ENCODE results near the gene DCHS2.

The DCHS2 gene

GRCh38 chr4:154450966-154451365 lies 40.6 kb downstream of the DCHS2 start:
- H3K4me1 ChIP-seq (ENCODE audit: insufficient read depth, low read length) = no peaks in the 10 kb centered on the region
- no peaks in the 10 kb centered on the region for H3K36me3 ChIP-seq (ENCODE audit: insufficient read depth, low read length)
- no peak overlapping the region for H3K9ac ChIP-seq (ENCODE audit: low read depth, low read length)
- no peaks in the 10 kb centered on the region for H3K9me3 ChIP-seq (ENCODE audit: control insufficient read depth, insufficient read depth, low read length)

GRCh38 chr4:154444958-154445357 lies 46.6 kb downstream of the DCHS2 start:
- H3K9ac ChIP-seq (ENCODE audit: low read depth, low read length) = no peak overlapping the region
- H3K9me3 ChIP-seq (ENCODE audit: control insufficient read depth, insufficient read depth, low read length) = no peaks in the 10 kb centered on the region
- H3K4me1 ChIP-seq (ENCODE audit: insufficient read depth, low read length) = no peaks in the 10 kb centered on the region
- H3K36me3 ChIP-seq (ENCODE audit: insufficient read depth, low read length) = no peaks in the 10 kb centered on the region

GRCh38 chr4:154441982-154442381 lies 49.6 kb downstream of the DCHS2 start:
- H3K9ac ChIP-seq (ENCODE audit: low read depth, low read length) = no peak overlapping the region
- H3K4me1 ChIP-seq (ENCODE audit: insufficient read depth, low read length) = no peaks in the 10 kb centered on the region
- no peaks in the 10 kb centered on the region for H3K36me3 ChIP-seq (ENCODE audit: insufficient read depth, low read length)
- no peaks in the 10 kb centered on the region for H3K9me3 ChIP-seq (ENCODE audit: control insufficient read depth, insufficient read depth, low read length)

GRCh38 chr4:154441124-154441523 lies 50.5 kb downstream of the DCHS2 start:
- no peaks in the 10 kb centered on the region for H3K36me3 ChIP-seq (ENCODE audit: insufficient read depth, low read length)
- no peaks in the 10 kb centered on the region for H3K4me1 ChIP-seq (ENCODE audit: insufficient read depth, low read length)
- H3K9me3 ChIP-seq (ENCODE audit: control insufficient read depth, insufficient read depth, low read length) = no peaks in the 10 kb centered on the region
- H3K9ac ChIP-seq (ENCODE audit: low read depth, low read length) = no peak overlapping the region

GRCh38 chr4:154439224-154439623 lies 52.4 kb downstream of the DCHS2 start:
- Histone ChIP-seq H3K4me1 (ENCODE audit: insufficient read depth, low read length) (no peaks in the 10 kb centered on the region), H3K9ac (ENCODE audit: low read depth, low read length) (no peak overlapping the region), H3K36me3 (ENCODE audit: insufficient read depth, low read length) (no peaks in the 10 kb centered on the region), H3K9me3 (ENCODE audit: control insufficient read depth, insufficient read depth, low read length) (no peaks in the 10 kb centered on the region)

GRCh38 chr4:154435895-154436294 lies 55.7 kb downstream of the DCHS2 start:
- no peaks in the 10 kb centered on the region for H3K9me3 ChIP-seq (ENCODE audit: control insufficient read depth, insufficient read depth, low read length)
- no peaks in the 10 kb centered on the region for H3K36me3 ChIP-seq (ENCODE audit: insufficient read depth, low read length)
- H3K9ac ChIP-seq (ENCODE audit: low read depth, low read length) = no peak overlapping the region
- no peaks in the 10 kb centered on the region for H3K4me1 ChIP-seq (ENCODE audit: insufficient read depth, low read length)

- Histone ChIP-seq H3K4me1 (ENCODE audit: insufficient read depth, low read length) (no peaks in the 10 kb centered on the region), H3K9me3 (ENCODE audit: control insufficient read depth, insufficient read depth, low read length) (no peaks in the 10 kb centered on the region), H3K36me3 (ENCODE audit: insufficient read depth, low read length) (no peaks in the 10 kb centered on the region), H3K9ac (ENCODE audit: low read depth, low read length) (no peak overlapping the region)
Measured at GRCh38 chr4:154433543-154433942, 58.1 kb downstream of the DCHS2 start.

- Histone ChIP-seq H3K9ac (ENCODE audit: low read depth, low read length) (no peak overlapping the region), H3K4me1 (ENCODE audit: insufficient read depth, low read length) (no peaks in the 10 kb centered on the region), H3K36me3 (ENCODE audit: insufficient read depth, low read length) (no peaks in the 10 kb centered on the region), H3K9me3 (ENCODE audit: control insufficient read depth, insufficient read depth, low read length) (no peaks in the 10 kb centered on the region)
Measured at GRCh38 chr4:154429176-154429575, 62.4 kb downstream of the DCHS2 start.

- Histone ChIP-seq H3K9ac (ENCODE audit: low read depth, low read length) (no peak overlapping the region), H3K36me3 (ENCODE audit: insufficient read depth, low read length) (no peaks in the 10 kb centered on the region), H3K4me1 (ENCODE audit: insufficient read depth, low read length) (no peaks in the 10 kb centered on the region), H3K9me3 (ENCODE audit: control insufficient read depth, insufficient read depth, low read length) (no peaks in the 10 kb centered on the region)
Measured at GRCh38 chr4:154427149-154427548, 64.5 kb downstream of the DCHS2 start.

GRCh38 chr4:154425514-154425913 lies 66.1 kb downstream of the DCHS2 start:
- no peaks in the 10 kb centered on the region for H3K36me3 ChIP-seq (ENCODE audit: insufficient read depth, low read length)
- H3K9me3 ChIP-seq (ENCODE audit: control insufficient read depth, insufficient read depth, low read length) = no peaks in the 10 kb centered on the region
- H3K9ac ChIP-seq (ENCODE audit: low read depth, low read length) = no peak overlapping the region
- H3K4me1 ChIP-seq (ENCODE audit: insufficient read depth, low read length) = no peaks in the 10 kb centered on the region

- no peaks in the 10 kb centered on the region for H3K4me1 ChIP-seq (ENCODE audit: insufficient read depth, low read length)
- H3K36me3 ChIP-seq (ENCODE audit: insufficient read depth, low read length) = no peaks in the 10 kb centered on the region
- no peaks in the 10 kb centered on the region for H3K9me3 ChIP-seq (ENCODE audit: control insufficient read depth, insufficient read depth, low read length)
- no peak overlapping the region for H3K9ac ChIP-seq (ENCODE audit: low read depth, low read length)
Measured at GRCh38 chr4:154424810-154425484, 66.7 kb downstream of the DCHS2 start.

GRCh38 chr4:154422152-154422551 lies 69.4 kb downstream of the DCHS2 start:
- no peak overlapping the region for H3K9ac ChIP-seq (ENCODE audit: low read depth, low read length)
- no peaks in the 10 kb centered on the region for H3K9me3 ChIP-seq (ENCODE audit: control insufficient read depth, insufficient read depth, low read length)
- no peaks in the 10 kb centered on the region for H3K4me1 ChIP-seq (ENCODE audit: insufficient read depth, low read length)
- no peaks in the 10 kb centered on the region for H3K36me3 ChIP-seq (ENCODE audit: insufficient read depth, low read length)

- Histone ChIP-seq H3K36me3 (ENCODE audit: insufficient read depth, low read length) (no peaks in the 10 kb centered on the region), H3K4me1 (ENCODE audit: insufficient read depth, low read length) (no peaks in the 10 kb centered on the region), H3K9ac (ENCODE audit: low read depth, low read length) (no peak overlapping the region), H3K9me3 (ENCODE audit: control insufficient read depth, insufficient read depth, low read length) (no peaks in the 10 kb centered on the region)
Measured at GRCh38 chr4:154421618-154422017, 70.0 kb downstream of the DCHS2 start.

- Histone ChIP-seq H3K9ac (ENCODE audit: low read depth, low read length) (peak overlapping the region; percentile 80; the same call in 1 of the 2 replicates), H3K36me3 (ENCODE audit: insufficient read depth, low read length) (no peaks in the 10 kb centered on the region), H3K4me1 (ENCODE audit: insufficient read depth, low read length) (peaks cover 3% of the 10 kb centered on the region; the same call in 1 of the 2 replicates), H3K9me3 (ENCODE audit: control insufficient read depth, insufficient read depth, low read length) (no peaks in the 10 kb centered on the region)
Measured at GRCh38 chr4:154417373-154417673, 74.3 kb downstream of the DCHS2 start.

GRCh38 chr4:154416190-154416547 lies 75.4 kb downstream of the DCHS2 start:
- Histone ChIP-seq H3K36me3 (ENCODE audit: insufficient read depth, low read length) (no peaks in the 10 kb centered on the region), H3K9ac (ENCODE audit: low read depth, low read length) (peak overlapping the region; percentile 80; the same call in 1 of the 2 replicates), H3K4me1 (ENCODE audit: insufficient read depth, low read length) (peaks cover 3% of the 10 kb centered on the region; the same call in 1 of the 2 replicates), H3K9me3 (ENCODE audit: control insufficient read depth, insufficient read depth, low read length) (no peaks in the 10 kb centered on the region)

- H3K4me1 ChIP-seq (ENCODE audit: insufficient read depth, low read length) = peaks cover 3% of the 10 kb centered on the region; the same call in 1 of the 2 replicates
Measured at GRCh38 chr4:154415313-154415712, 76.3 kb downstream of the DCHS2 start.

More at GRCh38 chr4:154415313-154415712, 76.3 kb downstream of the DCHS2 start:
- Histone ChIP-seq H3K9ac (ENCODE audit: low read depth, low read length) (peak overlapping the region; percentile 10; the same call in 1 of the 2 replicates), H3K36me3 (ENCODE audit: insufficient read depth, low read length) (no peaks in the 10 kb centered on the region), H3K9me3 (ENCODE audit: control insufficient read depth, insufficient read depth, low read length) (no peaks in the 10 kb centered on the region)
